Stimulated activated CD8-positive, alpha-beta memory T cell treated with anti-CD3 and anti-CD28 coated beads, Interleukin-2, amount 100 ng/mL, for 48 hours (primary cell): ENCODE measurements around the gene CNTNAP2.
A peak's percentile ranks its signal among the peaks of the same experiment; 100 is the strongest.

ENCODE experiments used
- DNase-seq, 2 donors: peaks; one replicate each; pipeline ENCODE4 v3.0.0-alpha.2; 2020; ENCODE audit warnings: low read depth in 2 of 2

The CNTNAP2 gene

GRCh38 chr7:146116521-146117222 lies at the start of gene CNTNAP2:
Gene CNTNAP2, plus strand, starts transcription at chr7:146116801. Its CDS starts 76 bp downstream, at chr7:146116877.
- no peak for DNase-seq

GRCh38 chr7:146067880-146068279 lies 48.7 kb upstream of the CNTNAP2 start:
- DNase-seq = no peak

- DNase-seq = no peak
Measured at GRCh38 chr7:146074195-146074765, 42.3 kb upstream of the CNTNAP2 start.

GRCh38 chr7:146076344-146076743 lies 40.3 kb upstream of the CNTNAP2 start:
- DNase-seq = no peak

GRCh38 chr7:146084086-146084485 lies 32.5 kb upstream of the CNTNAP2 start:
- no peak for DNase-seq

- DNase-seq = no peak
Measured at GRCh38 chr7:146090023-146090645, 26.5 kb upstream of the CNTNAP2 start.

- no peak for DNase-seq
Measured at GRCh38 chr7:146094356-146094755, 22.2 kb upstream of the CNTNAP2 start.

- no peak for DNase-seq
Measured at GRCh38 chr7:146096994-146097393, 19.6 kb upstream of the CNTNAP2 start.

GRCh38 chr7:146106319-146106718 lies 10.3 kb upstream of the CNTNAP2 start:
- no peak for DNase-seq

- no peak for DNase-seq
Measured at GRCh38 chr7:146112755-146113154, 3.8 kb upstream of the CNTNAP2 start.

- DNase-seq = no peak
Measured at GRCh38 chr7:146115548-146115850, 1.1 kb upstream of the CNTNAP2 start.

GRCh38 chr7:146115851-146116520 lies 615 bp upstream of the CNTNAP2 start:
- peak; percentile 8 to 16 for DNase-seq

- DNase-seq = no peak
Measured at GRCh38 chr7:146117576-146117975, 975 bp downstream of the CNTNAP2 start.

- no peak for DNase-seq
Measured at GRCh38 chr7:146119002-146119401, 2.4 kb downstream of the CNTNAP2 start.

GRCh38 chr7:146123715-146124114 lies 7.1 kb downstream of the CNTNAP2 start:
- DNase-seq = no peak

- DNase-seq = no peak
Measured at GRCh38 chr7:146126767-146127509, 10.3 kb downstream of the CNTNAP2 start.

GRCh38 chr7:146129296-146129695 lies 12.7 kb downstream of the CNTNAP2 start:
- no peak for DNase-seq

GRCh38 chr7:146129997-146130396 lies 13.4 kb downstream of the CNTNAP2 start:
- no peak for DNase-seq

- no peak for DNase-seq
Measured at GRCh38 chr7:146131701-146132100, 15.1 kb downstream of the CNTNAP2 start.

GRCh38 chr7:146136357-146136875 lies 19.8 kb downstream of the CNTNAP2 start:
- no peak for DNase-seq

GRCh38 chr7:146138926-146139325 lies 22.3 kb downstream of the CNTNAP2 start:
- no peak for DNase-seq
